ENCODE results near the gene PPIL1. TPM values are rescaled to one million over a fixed set of nuclear protein-coding genes. Genes with fewer than 3 reads are reported as not detected.

PPIL1 gene
- total and polyA plus RNA-seq, 8 donors, result 0.87 to 33.7 (median 17.1) TPM; not detected in 1

DNA sequence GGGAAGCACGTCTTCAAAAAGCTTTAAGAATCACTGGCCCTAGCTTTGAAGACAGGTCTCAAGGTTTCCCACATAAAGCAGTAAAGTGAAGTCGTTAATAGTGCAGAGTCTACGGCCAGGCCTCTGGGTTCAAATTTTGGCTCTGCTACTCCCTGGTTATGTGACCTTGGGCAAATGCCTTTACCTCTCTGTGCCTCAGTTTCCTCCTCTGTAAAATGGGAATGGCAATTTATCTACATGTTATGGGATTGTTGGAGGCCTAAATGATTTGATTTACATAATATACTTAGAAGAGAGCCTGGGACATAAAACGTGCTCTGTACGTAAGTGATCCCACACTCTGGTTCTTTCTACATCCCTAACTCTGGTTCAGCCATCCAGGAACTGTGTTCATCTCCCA lies 67.5 kb downstream of the PPIL1 start:
- intact Hi-C loops (cut with DNase I; ENCODE audit: low total_unique reads), result no loop called here
- Histone ChIP-seq H3K36me3 (no peaks in the 10 kb centered on the region), H3K27me3 (peaks cover 0 to 10% (median 6%) of the 10 kb centered on the region in 3 donors), H3K4me1 (no peaks in the 10 kb centered on the region), H3K4me3 (no peak overlapping the region), H3K27ac (no peak overlapping the region), H3K9me3 (no peaks in the 10 kb centered on the region)
- no peak for DNase-seq
- 60 to 77% (median 71%) methylated on average over 5 of the region's 5 CpGs for WGBS, 5 donors
- TF ChIP-seq EP300 (IDR thresholded peaks at IDR 0.05) (no peak), POLR2AphosphoS5 (IDR thresholded peaks at IDR 0.05) (no peak), POLR2A (IDR thresholded peaks at IDR 0.05) (no peak)
- TF ChIP-seq, protein P1, sequence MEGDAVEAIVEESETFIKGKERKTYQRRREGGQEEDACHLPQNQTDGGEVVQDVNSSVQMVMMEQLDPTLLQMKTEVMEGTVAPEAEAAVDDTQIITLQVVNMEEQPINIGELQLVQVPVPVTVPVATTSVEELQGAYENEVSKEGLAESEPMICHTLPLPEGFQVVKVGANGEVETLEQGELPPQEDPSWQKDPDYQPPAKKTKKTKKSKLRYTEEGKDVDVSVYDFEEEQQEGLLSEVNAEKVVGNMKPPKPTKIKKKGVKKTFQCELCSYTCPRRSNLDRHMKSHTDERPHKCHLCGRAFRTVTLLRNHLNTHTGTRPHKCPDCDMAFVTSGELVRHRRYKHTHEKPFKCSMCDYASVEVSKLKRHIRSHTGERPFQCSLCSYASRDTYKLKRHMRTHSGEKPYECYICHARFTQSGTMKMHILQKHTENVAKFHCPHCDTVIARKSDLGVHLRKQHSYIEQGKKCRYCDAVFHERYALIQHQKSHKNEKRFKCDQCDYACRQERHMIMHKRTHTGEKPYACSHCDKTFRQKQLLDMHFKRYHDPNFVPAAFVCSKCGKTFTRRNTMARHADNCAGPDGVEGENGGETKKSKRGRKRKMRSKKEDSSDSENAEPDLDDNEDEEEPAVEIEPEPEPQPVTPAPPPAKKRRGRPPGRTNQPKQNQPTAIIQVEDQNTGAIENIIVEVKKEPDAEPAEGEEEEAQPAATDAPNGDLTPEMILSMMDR (IDR thresholded peaks at IDR 0.05), result no peak

- Histone ChIP-seq H3K27me3 (peaks cover 0 to 10% (median 6%) of the 10 kb centered on the region in 3 donors), H3K36me3 (no peaks in the 10 kb centered on the region), H3K9me3 (no peaks in the 10 kb centered on the region), H3K4me1 (no peaks in the 10 kb centered on the region), H3K4me3 (no peak overlapping the region), H3K27ac (no peak overlapping the region)
- TF ChIP-seq POLR2AphosphoS5 (IDR thresholded peaks at IDR 0.05), result no peak
- TF ChIP-seq, protein P1 (IDR thresholded peaks at IDR 0.05), result no peak
- TF ChIP-seq POLR2A (IDR thresholded peaks at IDR 0.05), result no peak
- no peak for TF ChIP-seq EP300 (IDR thresholded peaks at IDR 0.05)
- intact Hi-C loops (cut with DNase I; ENCODE audit: low total_unique reads), result no loop called here
- no peak for DNase-seq
- 40 to 78% (median 67%) methylated on average over 2 to 8 of the region's 8 CpGs for WGBS, 5 donors
These were observed 68.7 kb downstream of the PPIL1 start for GRCh38 chr6:36805917-36806316.

DNA sequence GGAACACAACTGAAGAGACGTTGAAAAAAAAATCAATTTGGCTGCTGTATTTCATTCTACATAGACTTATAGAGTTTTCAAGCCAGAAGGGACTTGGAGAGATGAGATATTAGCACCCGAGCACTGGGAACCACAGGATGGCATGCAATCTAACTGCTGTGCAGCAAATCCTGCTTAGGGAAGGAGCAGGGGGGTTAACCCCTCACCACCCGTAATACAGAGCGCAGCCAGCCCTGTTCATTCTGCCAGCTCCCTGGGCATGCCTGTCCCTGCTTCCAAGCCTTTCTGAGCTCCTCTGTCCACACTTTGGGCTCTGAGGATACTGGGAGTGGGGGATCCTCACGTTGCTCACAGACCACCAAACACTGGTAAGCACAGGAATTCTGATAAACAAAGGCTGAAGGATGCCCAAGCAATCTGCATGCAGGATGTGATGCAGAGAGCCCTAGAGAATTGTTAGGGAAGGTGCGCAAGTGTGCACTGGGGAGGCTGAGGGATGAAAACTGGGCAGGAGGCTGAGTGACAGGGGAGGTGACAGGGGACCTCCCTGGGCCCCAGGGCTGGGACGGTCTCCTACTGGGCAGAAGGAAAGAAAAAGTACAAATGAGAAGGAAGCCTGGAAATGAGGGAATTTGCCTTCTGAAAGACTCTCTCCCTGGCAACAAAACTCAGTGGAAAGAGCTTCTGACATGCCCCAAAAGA lies 69.4 kb downstream of the PPIL1 start:
- WGBS, 5 donors, result 42 to 58% (median 47%) methylated on average over 7 of the region's 7 CpGs
- no peaks in the 10 kb centered on the region for H3K4me1 ChIP-seq
- H3K36me3 ChIP-seq, result no peaks in the 10 kb centered on the region
- intact Hi-C loops (cut with DNase I; ENCODE audit: low total_unique reads), result no loop called here
- TF ChIP-seq POLR2AphosphoS5 (IDR thresholded peaks at IDR 0.05), result no peak
- no peak for TF ChIP-seq EP300 (IDR thresholded peaks at IDR 0.05)
- TF ChIP-seq POLR2A (IDR thresholded peaks at IDR 0.05), result no peak
- no peak overlapping the region for H3K27ac ChIP-seq
- H3K9me3 ChIP-seq, result no peaks in the 10 kb centered on the region
- DNase-seq, result no peak
- peaks cover 0 to 10% (median 6%) of the 10 kb centered on the region in 3 donors for H3K27me3 ChIP-seq
- no peak overlapping the region for H3K4me3 ChIP-seq

Other genes starting within 250 kb of the PPIL1 start
- 100 to 1,000 TPM in 1 of 5 donors, 10 to 100 TPM in 4; 41.4 to 116 (median 47.3) TPM for gene CDKN1A, start 196.1 kb downstream of the PPIL1 start, total RNA-seq
- gene CDKN1A, start 196.1 kb downstream of the PPIL1 start, polyA plus RNA-seq, result 100 to 1,000 TPM in 1 of 3 donors, 10 to 100 TPM in 2; 36.5 to 118 (median 75.5) TPM
- 1 to 10 TPM in 1 of 5 donors, under 1 TPM in 1, not detected in 3; 0.37 to 2.5 TPM for gene RAB44, start 177.0 kb downstream of the PPIL1 start, total RNA-seq
- under 1 TPM; 0.15 to 0.23 (median 0.19) TPM for gene RAB44, start 177.0 kb downstream of the PPIL1 start, polyA plus RNA-seq
- gene CPNE5, start 35.4 kb downstream of the PPIL1 start, total RNA-seq, result 10 to 100 TPM in 2 of 5 donors, 1 to 10 TPM in 2, not detected in 1; 1.2 to 15.9 (median 6.7) TPM
- gene CPNE5, start 35.4 kb downstream of the PPIL1 start, polyA plus RNA-seq, result 1 to 10 TPM; 1.5 to 2.4 (median 1.7) TPM
- 10 to 100 TPM; 14.6 to 47.2 (median 37.9) TPM for gene C6orf89, start 11.1 kb upstream of the PPIL1 start, total RNA-seq
- 10 to 100 TPM in 2 of 3 donors, 1 to 10 TPM in 1; 7.0 to 12.0 (median 11.4) TPM for gene C6orf89, start 11.1 kb upstream of the PPIL1 start, polyA plus RNA-seq
- 10 to 100 TPM in 2 of 5 donors, 1 to 10 TPM in 1, not detected in 2; 1.7 to 21.3 (median 10.4) TPM for gene PI16, start 79.9 kb upstream of the PPIL1 start, total RNA-seq
- 1 to 10 TPM; 1.2 to 4.3 (median 1.5) TPM for gene PI16, start 79.9 kb upstream of the PPIL1 start, polyA plus RNA-seq
- gene MTCH1, start 111.4 kb upstream of the PPIL1 start, total RNA-seq, result 100 to 1,000 TPM; 123 to 202 (median 189) TPM
- gene MTCH1, start 111.4 kb upstream of the PPIL1 start, polyA plus RNA-seq, result 100 to 1,000 TPM; 110 to 172 (median 122) TPM
- gene FGD2, start 130.9 kb upstream of the PPIL1 start, total RNA-seq, result 10 to 100 TPM in 2 of 5 donors, 1 to 10 TPM in 3; 2.6 to 34.5 (median 7.3) TPM
- gene FGD2, start 130.9 kb upstream of the PPIL1 start, polyA plus RNA-seq, result 1 to 10 TPM; 2.7 to 3.5 (median 3.1) TPM

Measured in stomach (tissue), 9 donors.